ENCODE data around the gene RAPGEF1. TPM values are rescaled to one million over a fixed set of nuclear protein-coding genes. Genes with fewer than 3 reads are reported as not detected.
A peak's percentile ranks its signal among the peaks of the same experiment; 100 is the strongest.
"Not testable (repeated sequence)": the region's sequence is repeated elsewhere in the genome, so short reads cannot be mapped to it uniquely, and the experiment has no call there.

Gene RAPGEF1
- total RNA-seq, 1 donor from 2014 or later = 33.3 TPM

GRCh38 chr9:131688377-131688776 is 51.5 kb downstream of the RAPGEF1 start:
- Mint-ChIP-seq H3K27ac (no peak overlapping the region), H3K27me3 (ENCODE audit: insufficient read depth, low read depth) (peaks cover 2% of the 10 kb centered on the region), H3K9me3 (peaks cover 6% of the 10 kb centered on the region), H3K36me3 (peaks cover 15% of the 10 kb centered on the region), H3K4me3 (no peak overlapping the region), H3K4me1 (no peaks in the 10 kb centered on the region)
- peaks cover 2% of the 10 kb centered on the region for H4K20me1 ChIP-seq (ENCODE audit: low read depth)
- H3K79me2 ChIP-seq (ENCODE audit: low read depth) = peaks cover 30% of the 10 kb centered on the region
- H2AFZ ChIP-seq (replicated peaks) = no peak overlapping the region
- no peak overlapping the region for H3K4me3 ChIP-seq
- TF ChIP-seq EZH2phosphoT487 (IDR thresholded peaks at IDR 0.05) (no peak), CTCF (IDR thresholded peaks at IDR 0.05) (no peak), EZH2 (IDR thresholded peaks at IDR 0.05) (no peak)
- no peak overlapping the region for H3K4me2 ChIP-seq
- no peaks in the 10 kb centered on the region for H3K9me3 ChIP-seq (ENCODE audit: low read depth)
- no peak for DNase-seq (ENCODE audit: low spot score)
- H3K27me3 ChIP-seq = no peaks in the 10 kb centered on the region
- peaks cover under 1% of the 10 kb centered on the region for H3F3A ChIP-seq (ENCODE audit: low read depth)
- H3K4me1 ChIP-seq = peaks cover 4% of the 10 kb centered on the region
- no peak overlapping the region for H3K9ac ChIP-seq
- no peak overlapping the region for H3K27ac ChIP-seq
- H3K36me3 ChIP-seq = no peaks in the 10 kb centered on the region

- no peaks in the 10 kb centered on the region for H3K36me3 ChIP-seq
- TF ChIP-seq CTCF (IDR thresholded peaks at IDR 0.05) = no peak
- no peak for TF ChIP-seq EZH2phosphoT487 (IDR thresholded peaks at IDR 0.05)
- TF ChIP-seq EZH2 (IDR thresholded peaks at IDR 0.05) = no peak
- H3K4me3 ChIP-seq = no peak overlapping the region
- H3K27me3 ChIP-seq = no peaks in the 10 kb centered on the region
- Mint-ChIP-seq H3K36me3 (peaks cover 15% of the 10 kb centered on the region), H3K4me1 (peaks cover 16% of the 10 kb centered on the region), H3K9me3 (peaks cover 10% of the 10 kb centered on the region), H3K4me3 (no peak overlapping the region), H3K27ac (peak overlapping the region; percentile 89), H3K27me3 (ENCODE audit: insufficient read depth, low read depth) (peaks cover 2% of the 10 kb centered on the region)
- H2AFZ ChIP-seq (replicated peaks) = no peak overlapping the region
- H3F3A ChIP-seq (ENCODE audit: low read depth) = peaks cover 12% of the 10 kb centered on the region
- peaks cover 20% of the 10 kb centered on the region for H3K79me2 ChIP-seq (ENCODE audit: low read depth)
- no peak for DNase-seq (ENCODE audit: low spot score)
- no peak overlapping the region for H3K27ac ChIP-seq
- no peaks in the 10 kb centered on the region for H3K9me3 ChIP-seq (ENCODE audit: low read depth)
- H3K4me2 ChIP-seq = no peak overlapping the region
- H3K9ac ChIP-seq = no peak overlapping the region
- H3K4me1 ChIP-seq = peaks cover 24% of the 10 kb centered on the region
- H4K20me1 ChIP-seq (ENCODE audit: low read depth) = no peaks in the 10 kb centered on the region
Observed at GRCh38 chr9:131685753-131686706, 53.8 kb downstream of the RAPGEF1 start.

GRCh38 chr9:131683094-131683493 is 56.8 kb downstream of the RAPGEF1 start:
- not testable (repeated sequence) for H3K4me3 ChIP-seq; H3K36me3 ChIP-seq; H4K20me1 ChIP-seq (ENCODE audit: low read depth); H3K9me3 ChIP-seq (ENCODE audit: low read depth); H3K4me2 ChIP-seq; H3K4me3 Mint-ChIP-seq; H3K27me3 ChIP-seq; H2AFZ ChIP-seq (replicated peaks); DNase-seq (ENCODE audit: low spot score); H3K27ac ChIP-seq; H3K27ac Mint-ChIP-seq; H3K79me2 ChIP-seq (ENCODE audit: low read depth); H3K9ac ChIP-seq; H3K27me3 Mint-ChIP-seq (ENCODE audit: insufficient read depth, low read depth)
- Histone ChIP-seq H3K4me1 (peaks cover 40% of the 10 kb centered on the region), H3F3A (ENCODE audit: low read depth) (peaks cover 26% of the 10 kb centered on the region)
- Mint-ChIP-seq H3K9me3 (peaks cover 13% of the 10 kb centered on the region), H3K36me3 (peaks cover 17% of the 10 kb centered on the region), H3K4me1 (peaks cover 43% of the 10 kb centered on the region)

- Histone ChIP-seq H2AFZ (replicated peaks) (no peak overlapping the region), H3K4me1 (peaks cover 48% of the 10 kb centered on the region), H3K9ac (no peak overlapping the region), H3K27me3 (no peaks in the 10 kb centered on the region), H3F3A (ENCODE audit: low read depth) (peaks cover 34% of the 10 kb centered on the region), H3K27ac (peak overlapping the region; percentile 67), H3K4me2 (no peak overlapping the region), H3K4me3 (no peak overlapping the region), H3K9me3 (ENCODE audit: low read depth) (no peaks in the 10 kb centered on the region), H4K20me1 (ENCODE audit: low read depth) (no peaks in the 10 kb centered on the region), H3K36me3 (no peaks in the 10 kb centered on the region), H3K79me2 (ENCODE audit: low read depth) (peaks cover 9% of the 10 kb centered on the region)
- H3K4me3 Mint-ChIP-seq = peak overlapping the region; percentile 19
- peaks cover 51% of the 10 kb centered on the region for H3K4me1 Mint-ChIP-seq
- H3K27me3 Mint-ChIP-seq (ENCODE audit: insufficient read depth, low read depth) = peaks cover 5% of the 10 kb centered on the region
- no peak overlapping the region for H3K27ac Mint-ChIP-seq
- no peak for DNase-seq (ENCODE audit: low spot score)
- no peak for TF ChIP-seq CTCF (IDR thresholded peaks at IDR 0.05)
- no peak for TF ChIP-seq EZH2phosphoT487 (IDR thresholded peaks at IDR 0.05)
- TF ChIP-seq EZH2 (IDR thresholded peaks at IDR 0.05) = no peak
- peaks cover 13% of the 10 kb centered on the region for H3K9me3 Mint-ChIP-seq
- peaks cover 17% of the 10 kb centered on the region for H3K36me3 Mint-ChIP-seq
Observed at GRCh38 chr9:131682261-131682660, 57.6 kb downstream of the RAPGEF1 start.

GRCh38 chr9:131681826-131682225 is 58.0 kb downstream of the RAPGEF1 start:
- H4K20me1 ChIP-seq (ENCODE audit: low read depth); H3K79me2 ChIP-seq (ENCODE audit: low read depth): not testable (repeated sequence)
- peak overlapping the region; percentile 85 for H3K27ac Mint-ChIP-seq

More at GRCh38 chr9:131681826-131682225, 58.0 kb downstream of the RAPGEF1 start:
- not testable (repeated sequence) for H3K27me3 Mint-ChIP-seq (ENCODE audit: insufficient read depth, low read depth); H3K9ac ChIP-seq; H3K9me3 ChIP-seq (ENCODE audit: low read depth); H3K27me3 ChIP-seq; H3K4me2 ChIP-seq; DNase-seq (ENCODE audit: low spot score); H3K4me3 ChIP-seq; H3K4me3 Mint-ChIP-seq; H3K36me3 ChIP-seq; H2AFZ ChIP-seq (replicated peaks)
- H3K27ac ChIP-seq = peak overlapping the region; percentile 67
- Mint-ChIP-seq H3K4me1 (peaks cover 56% of the 10 kb centered on the region), H3K9me3 (peaks cover 13% of the 10 kb centered on the region), H3K36me3 (peaks cover 17% of the 10 kb centered on the region)
- H3F3A ChIP-seq (ENCODE audit: low read depth) = peaks cover 34% of the 10 kb centered on the region
- peaks cover 52% of the 10 kb centered on the region for H3K4me1 ChIP-seq
